GM12878 (cell line): ENCODE results near the gene ZNF296. TPM values are rescaled to one million over a fixed set of nuclear protein-coding genes. Genes with fewer than 3 reads are reported as not detected.

Experiments
- ATF2 ChIP-seq: IDR thresholded peaks from 2 replicates; pipeline ENCODE4 v1.6.1; 2012; ENCODE audit warnings: low read length, inconsistent platforms
- ATF7 ChIP-seq: fragments of 450-650 bp; IDR thresholded peaks from 2 replicates; pipeline ENCODE4 v1.6.1; 2016; ENCODE audit warnings: low read depth, mild to moderate bottlenecking
- CBFB ChIP-seq: IDR thresholded peaks from 2 replicates; pipeline ENCODE4 v1.6.1; 2016; ENCODE audit warnings: antibody characterized with exemption, low read depth
- EP300 ChIP-seq, 2 experiments: fragments of 150-350 bp in 1 of 2; IDR thresholded peaks; 2 replicates each; pipeline ENCODE4 v1.6.1; 2011 to 2012; ENCODE audit warnings: low read depth in 2 of 2, low read length in 2 of 2, borderline replicate concordance in 1 of 2, improper control_type of control experiment in 1 of 2, inconsistent platforms in 1 of 2; ENCODE audit not compliant: control insufficient read depth in 1 of 2
- IKZF1 ChIP-seq: fragments of 450-650 bp; conservative IDR thresholded peaks from 2 replicates; pipeline ENCODE4 v1.6.1; 2017; ENCODE audit warnings: antibody characterized with exemption, mild to moderate bottlenecking
- NFYA ChIP-seq: IDR thresholded peaks from 2 replicates; pipeline ENCODE4 v1.6.1; 2011; ENCODE audit warnings: low read depth, mild to moderate bottlenecking, low read length, improper control_type of control experiment, borderline replicate concordance
- NR2C2 ChIP-seq: IDR thresholded peaks from 2 replicates; pipeline ENCODE4 v1.6.1; 2011; ENCODE audit warnings: borderline replicate concordance, low read depth; ENCODE audit not compliant: control insufficient read depth, insufficient read length
- PAX5 ChIP-seq: IDR thresholded peaks from 2 replicates; pipeline ENCODE4 v1.6.1; 2011; ENCODE audit warnings: low read depth, low read length, borderline replicate concordance
- PML ChIP-seq: IDR thresholded peaks from 2 replicates; pipeline ENCODE4 v1.6.1; 2012; ENCODE audit warnings: low read length, inconsistent platforms
- POLR2A ChIP-seq: IDR thresholded peaks from 2 replicates; pipeline ENCODE4 v1.6.1; 2011; ENCODE audit warnings: low read depth, mild to moderate bottlenecking, low read length
- POLR2AphosphoS2 ChIP-seq: IDR thresholded peaks from 2 replicates; pipeline ENCODE4 v1.6.1; 2011; ENCODE audit warnings: low read depth, mild to moderate bottlenecking, low read length, improper control_type of control experiment, moderate library complexity
- REST ChIP-seq: IDR thresholded peaks from 2 replicates; pipeline ENCODE4 v1.6.1; 2012; ENCODE audit warnings: mild to moderate bottlenecking, low read depth, low read length
- SMARCA5 ChIP-seq: fragments of 450-650 bp; IDR thresholded peaks from 2 replicates; pipeline ENCODE4 v1.6.1; 2017; ENCODE audit warnings: mild to moderate bottlenecking
- SP1 ChIP-seq: IDR thresholded peaks from one replicate; pipeline ENCODE4 v1.6.1; 2011; ENCODE audit warnings: low read depth, low read length
- SREBF2 ChIP-seq: IDR thresholded peaks from 2 replicates; pipeline ENCODE4 v1.6.1; 2012; ENCODE audit warnings: mild to moderate bottlenecking, low read length
- TCF7 ChIP-seq: IDR thresholded peaks from 2 replicates; pipeline ENCODE4 v1.6.1; 2014; ENCODE audit warnings: antibody characterized with exemption, borderline replicate concordance
- polyA plus RNA-seq, 11 experiments: library from polyadenylated mRNA; depleted of rRNA in 4 of 11; unstranded in 6 of 11; stranded (reverse) in 5 of 11; fragments of >200 nt; fragmentation: Nextera tagmentation in 4 of 11; fragmentation: Illumina TruSeq in 1 of 11; extraction: Ambion mirVana in 4 of 11; extraction: Trizol in 1 of 11; gene quantifications; 1 replicate in 1 of 11; 2 replicates in 10 of 11; pipeline versions ENCODE4 v1.2.1 to v1.2.3, GENCODE V29; 2011 to 2016; ENCODE audit warnings: inconsistent platforms in 2 of 11, missing spikeins in 2 of 11, low read depth in 1 of 11
- total RNA-seq, 4 experiments: library from RNA; depleted of rRNA in 3 of 4; stranded (reverse); fragments of >200 nt in 3 of 4; fragmentation: Illumina TruSeq in 1 of 4; extraction: Trizol in 1 of 4; gene quantifications; 2 replicates each; pipeline versions ENCODE4 v1.2.1 to v1.2.3, GENCODE V29; 2013 to 2021
- TF ChIP-seq, protein P1 (sequence below): fragments of 450-650 bp; IDR thresholded peaks from 2 replicates; pipeline ENCODE4 v1.6.1; 2017; ENCODE audit warnings: mild to moderate bottlenecking
- TF ChIP-seq, protein P2 (sequence below): fragments of 450-650 bp; IDR thresholded peaks from 2 replicates; pipeline ENCODE4 v1.6.1; 2018; ENCODE audit warnings: mild to moderate bottlenecking, low read depth, moderate library complexity; ENCODE audit not compliant: partially characterized antibody

The ZNF296 gene
- total and polyA plus RNA-seq, 10 of the 15 experiments (the other 5 are each of a cell fraction or from before 2014, with no cell fraction given), result 0.44 to 23.6 (median 3.5) TPM; not detected in 1

GRCh38 chr19:45075301-45076028 is 813 bp downstream of the ZNF296 start (continued):
- TF ChIP-seq PML (0 out of 2 replicates have a peak, but pooled peaks have one; percentile 26), IKZF1 (peak; percentile 89), CBFB (0 out of 2 replicates have a peak, but pooled peaks have one; percentile 62), REST (0 out of 2 replicates have a peak, but pooled peaks have one; percentile 14), POLR2A (peak; percentile 65), EP300 (IDR thresholded peaks at IDR 0.05; ENCODE audit: borderline replicate concordance in 1 of 2, control insufficient read depth in 1 of 2, low read depth in 2 of 2, low read length in 2 of 2) (peak; percentile 79 to 89), ATF2 (no peak), NFYA (no peak), NR2C2 (no peak), POLR2AphosphoS2 (no peak), SP1 (peak; percentile 62), TCF7 (no peak), PAX5 (peak; percentile 84), SREBF2 (no peak), SMARCA5 (no peak), ATF7 (0 out of 2 replicates have a peak, but pooled peaks have one; percentile 71)
- TF ChIP-seq, protein P1, sequence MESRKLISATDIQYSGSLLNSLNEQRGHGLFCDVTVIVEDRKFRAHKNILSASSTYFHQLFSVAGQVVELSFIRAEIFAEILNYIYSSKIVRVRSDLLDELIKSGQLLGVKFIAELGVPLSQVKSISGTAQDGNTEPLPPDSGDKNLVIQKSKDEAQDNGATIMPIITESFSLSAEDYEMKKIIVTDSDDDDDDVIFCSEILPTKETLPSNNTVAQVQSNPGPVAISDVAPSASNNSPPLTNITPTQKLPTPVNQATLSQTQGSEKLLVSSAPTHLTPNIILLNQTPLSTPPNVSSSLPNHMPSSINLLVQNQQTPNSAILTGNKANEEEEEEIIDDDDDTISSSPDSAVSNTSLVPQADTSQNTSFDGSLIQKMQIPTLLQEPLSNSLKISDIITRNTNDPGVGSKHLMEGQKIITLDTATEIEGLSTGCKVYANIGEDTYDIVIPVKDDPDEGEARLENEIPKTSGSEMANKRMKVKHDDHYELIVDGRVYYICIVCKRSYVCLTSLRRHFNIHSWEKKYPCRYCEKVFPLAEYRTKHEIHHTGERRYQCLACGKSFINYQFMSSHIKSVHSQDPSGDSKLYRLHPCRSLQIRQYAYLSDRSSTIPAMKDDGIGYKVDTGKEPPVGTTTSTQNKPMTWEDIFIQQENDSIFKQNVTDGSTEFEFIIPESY, result no peak
- TF ChIP-seq, protein P2, sequence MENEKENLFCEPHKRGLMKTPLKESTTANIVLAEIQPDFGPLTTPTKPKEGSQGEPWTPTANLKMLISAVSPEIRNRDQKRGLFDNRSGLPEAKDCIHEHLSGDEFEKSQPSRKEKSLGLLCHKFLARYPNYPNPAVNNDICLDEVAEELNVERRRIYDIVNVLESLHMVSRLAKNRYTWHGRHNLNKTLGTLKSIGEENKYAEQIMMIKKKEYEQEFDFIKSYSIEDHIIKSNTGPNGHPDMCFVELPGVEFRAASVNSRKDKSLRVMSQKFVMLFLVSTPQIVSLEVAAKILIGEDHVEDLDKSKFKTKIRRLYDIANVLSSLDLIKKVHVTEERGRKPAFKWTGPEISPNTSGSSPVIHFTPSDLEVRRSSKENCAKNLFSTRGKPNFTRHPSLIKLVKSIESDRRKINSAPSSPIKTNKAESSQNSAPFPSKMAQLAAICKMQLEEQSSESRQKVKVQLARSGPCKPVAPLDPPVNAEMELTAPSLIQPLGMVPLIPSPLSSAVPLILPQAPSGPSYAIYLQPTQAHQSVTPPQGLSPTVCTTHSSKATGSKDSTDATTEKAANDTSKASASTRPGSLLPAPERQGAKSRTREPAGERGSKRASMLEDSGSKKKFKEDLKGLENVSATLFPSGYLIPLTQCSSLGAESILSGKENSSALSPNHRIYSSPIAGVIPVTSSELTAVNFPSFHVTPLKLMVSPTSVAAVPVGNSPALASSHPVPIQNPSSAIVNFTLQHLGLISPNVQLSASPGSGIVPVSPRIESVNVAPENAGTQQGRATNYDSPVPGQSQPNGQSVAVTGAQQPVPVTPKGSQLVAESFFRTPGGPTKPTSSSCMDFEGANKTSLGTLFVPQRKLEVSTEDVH, result no peak
